HepG2 (cell line): Measurements from ENCODE around the gene IPO8. TPM values are rescaled to one million over a fixed set of nuclear protein-coding genes. Genes with fewer than 3 reads are reported as not detected.

Experiments used
- AKNA ChIP-seq: sonication (generic); formaldehyde crosslinking; IDR thresholded peaks from 2 replicates; pipeline ENCODE4 v1.4.0; 2020; ENCODE audit warnings: missing genetic modification reagents, borderline replicate concordance
- BRD4 ChIP-seq: sonication (generic); formaldehyde crosslinking; IDR thresholded peaks from 2 replicates; pipeline ENCODE4 v1.4.0; 2020; ENCODE audit warnings: missing genetic modification reagents
- DMAP1 ChIP-seq: IDR thresholded peaks from 2 replicates; pipeline ENCODE4 v1.6.1; 2016
- GATA4 ChIP-seq: sonication (generic); IDR thresholded peaks from 2 replicates; pipeline ENCODE4 v1.6.1; 2016; ENCODE audit warnings: antibody characterized with exemption, low read depth, borderline replicate concordance
- GTF3A ChIP-seq: sonication (generic); formaldehyde crosslinking; conservative IDR thresholded peaks from 2 replicates; pipeline ENCODE4 v1.4.0; 2020; ENCODE audit warnings: mild to moderate bottlenecking, missing genetic modification reagents
- HCFC1 ChIP-seq: fragments of 150-350 bp; IDR thresholded peaks from 2 replicates; pipeline ENCODE4 v1.6.1; 2014; ENCODE audit warnings: low read depth, low read length
- HOXD1 ChIP-seq: sonication (generic); formaldehyde crosslinking; IDR thresholded peaks from 2 replicates; pipeline ENCODE4 v1.5.0; 2020; ENCODE audit warnings: missing genetic modification reagents
- LRRFIP1 ChIP-seq: sonication (generic); formaldehyde crosslinking; conservative IDR thresholded peaks from 2 replicates; pipeline ENCODE4 v1.4.0; 2020; ENCODE audit warnings: missing genetic modification reagents
- MED1 ChIP-seq: sonication (generic); formaldehyde crosslinking; IDR thresholded peaks from 2 replicates; pipeline ENCODE4 v1.4.0; 2020; ENCODE audit warnings: missing genetic modification reagents
- MLX ChIP-seq: IDR thresholded peaks from 2 replicates; pipeline ENCODE4 v1.6.1; 2016
- SMAD3 ChIP-seq: sonication (generic); formaldehyde crosslinking; IDR thresholded peaks from 2 replicates; pipeline ENCODE4 v1.4.0; 2020; ENCODE audit warnings: missing genetic modification reagents
- SP1 ChIP-seq, 2 experiments: fragments of 450-650 bp in 1 of 2; sonication (generic) in 1 of 2; formaldehyde crosslinking in 1 of 2; IDR thresholded peaks; 2 replicates each; pipeline versions ENCODE4 v1.4.0 to v1.6.1; 2016 to 2020; ENCODE audit warnings: missing genetic modification reagents in 1 of 2
- ZBTB8A ChIP-seq: sonication (generic); formaldehyde crosslinking; IDR thresholded peaks from 2 replicates; pipeline ENCODE4 v1.4.0; 2020; ENCODE audit warnings: mild to moderate bottlenecking, low read depth, missing genetic modification reagents, borderline replicate concordance
- ZFY ChIP-seq: sonication (generic); formaldehyde crosslinking; IDR thresholded peaks from 2 replicates; pipeline ENCODE4 v1.4.0; 2020; ENCODE audit warnings: missing genetic modification reagents
- ZNF234 ChIP-seq: sonication (generic); formaldehyde crosslinking; conservative IDR thresholded peaks from 2 replicates; pipeline ENCODE4 v1.5.1; 2020; ENCODE audit warnings: mild to moderate bottlenecking, missing genetic modification reagents
- ZNF281 ChIP-seq: sonication (generic); formaldehyde crosslinking; IDR thresholded peaks from 2 replicates; pipeline ENCODE4 v1.4.0; 2020; ENCODE audit warnings: missing genetic modification reagents, borderline replicate concordance
- ZNF549 ChIP-seq: sonication (generic); formaldehyde crosslinking; IDR thresholded peaks from 2 replicates; pipeline ENCODE4 v1.5.0; 2020; ENCODE audit warnings: missing genetic modification reagents
- ZNF598 ChIP-seq: sonication (generic); formaldehyde crosslinking; IDR thresholded peaks from 2 replicates; pipeline ENCODE4 v1.5.1; 2020; ENCODE audit warnings: mild to moderate bottlenecking, missing genetic modification reagents, borderline replicate concordance
- ZNF678 ChIP-seq: sonication (generic); formaldehyde crosslinking; IDR thresholded peaks from 2 replicates; pipeline ENCODE4 v1.4.0; 2020; ENCODE audit warnings: mild to moderate bottlenecking, missing genetic modification reagents
- polyA plus RNA-seq, 8 experiments: library from polyadenylated mRNA; depleted of rRNA in 3 of 8; stranded (reverse) in 7 of 8; unstranded in 1 of 8; fragments of >200 nt; fragmentation: Illumina TruSeq in 4 of 8; extraction: Trizol in 4 of 8; gene quantifications; 2 replicates each; pipeline versions ENCODE4 v1.2.1 to v1.2.3, GENCODE V29; 2011 to 2016; ENCODE audit warnings: low read depth in 4 of 8, missing spikeins in 1 of 8, mixed read lengths in 1 of 8; ENCODE audit not compliant: insufficient read depth in 1 of 8
- total RNA-seq, 5 experiments: library from RNA; depleted of rRNA; stranded (reverse); fragments of >200 nt; fragmentation: Illumina TruSeq; extraction: Trizol; gene quantifications; 2 replicates each; pipeline ENCODE4 v1.2.3, GENCODE V29; 2016; ENCODE audit warnings: low read depth in 1 of 5

Gene IPO8
- total and polyA plus RNA-seq, 2 of the 13 experiments (the other 11 are each of a cell fraction or from before 2014, with no cell fraction given): 6.3 to 21.8 TPM

GRCh38 chr12:30695199-30696102 lies at the start of gene IPO8 (continued):
- no peak for TF ChIP-seq AKNA (CRISPR knock-in tag)
- no peak for TF ChIP-seq MLX (CRISPR knock-in tag)
- TF ChIP-seq ZBTB8A (CRISPR knock-in tag): no peak
- TF ChIP-seq ZNF234 (CRISPR knock-in tag): no peak
- peak; percentile 82 for TF ChIP-seq HCFC1
- peak; percentile 84 for TF ChIP-seq ZFY
- no peak for TF ChIP-seq LRRFIP1 (CRISPR knock-in tag)
- TF ChIP-seq GATA4: no peak; the same call in 1 of the 2 replicates
- TF ChIP-seq ZNF598 (CRISPR knock-in tag): peak; percentile 78; the same call in 1 of the 2 replicates
- peak; percentile 52; the same call in 1 of the 2 replicates for TF ChIP-seq ZNF281 (CRISPR knock-in tag)
- TF ChIP-seq GTF3A (CRISPR knock-in tag): no peak
- no peak for TF ChIP-seq ZNF549 (CRISPR knock-in tag)
- TF ChIP-seq MED1: peak; percentile 67
- peak; percentile 43 for TF ChIP-seq DMAP1
- TF ChIP-seq BRD4 (CRISPR knock-in tag): peak; percentile 34; the same call in 1 of the 2 replicates
- no peak for TF ChIP-seq HOXD1 (CRISPR knock-in tag)
- TF ChIP-seq SP1 (IDR thresholded peaks at IDR 0.05): no peak
- no peak for TF ChIP-seq SP1 (CRISPR knock-in tag; IDR thresholded peaks at IDR 0.05)
- no peak for TF ChIP-seq ZNF678 (CRISPR knock-in tag)
- TF ChIP-seq SMAD3 (CRISPR knock-in tag): no peak
